Measurements from ENCODE around the gene AGXT.

Gene AGXT

DNA sequence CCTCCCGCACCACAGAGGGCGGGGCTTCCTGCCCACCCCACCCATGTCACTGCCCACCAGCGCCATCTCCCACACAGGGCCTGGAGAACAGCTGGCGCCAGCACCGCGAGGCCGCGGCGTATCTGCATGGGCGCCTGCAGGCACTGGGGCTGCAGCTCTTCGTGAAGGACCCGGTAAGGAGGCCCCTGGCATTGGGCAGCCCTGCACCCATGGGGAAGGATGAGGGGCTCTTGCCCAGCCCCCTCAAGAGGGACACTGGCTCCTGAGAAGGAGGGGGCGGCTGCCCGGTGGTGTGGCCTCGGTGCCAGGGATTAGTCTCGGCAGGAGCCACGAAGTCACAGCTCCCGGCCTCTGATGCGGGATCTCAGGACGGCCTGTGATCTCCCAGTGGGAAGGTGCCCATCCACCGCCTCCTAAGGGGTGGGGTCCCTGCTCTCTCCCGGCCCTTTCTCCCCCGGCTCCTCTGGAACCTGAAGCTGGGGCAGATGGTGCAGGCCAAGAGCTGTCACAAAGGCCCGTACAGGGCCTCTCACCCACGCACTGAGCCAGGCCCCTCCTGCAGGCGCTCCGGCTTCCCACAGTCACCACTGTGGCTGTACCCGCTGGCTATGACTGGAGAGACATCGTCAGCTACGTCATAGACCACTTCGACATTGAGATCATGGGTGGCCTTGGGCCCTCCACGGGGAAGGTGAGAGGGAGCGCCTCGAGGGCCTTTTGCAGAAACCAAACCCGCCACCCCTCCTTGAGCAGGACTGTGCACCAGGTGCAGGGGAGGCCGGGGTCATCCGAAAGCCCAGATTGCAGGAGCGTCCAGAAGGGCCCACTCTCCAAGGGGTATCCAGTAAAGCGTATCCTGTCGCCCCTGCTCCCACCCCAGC is 9.1 kb downstream of the AGXT start:
- DNase-seq (ENCODE audit: low spot score in 2 of 2), result no peak
- H3K27me3 ChIP-seq (ENCODE audit: low read depth), result peaks cover 5% of the 10 kb centered on the region
- no peaks in the 10 kb centered on the region for H3K9me3 ChIP-seq
- H3K4me1 ChIP-seq, result no peaks in the 10 kb centered on the region
- H3K36me3 ChIP-seq (replicated peaks), result no peaks in the 10 kb centered on the region
- H3K4me3 ChIP-seq, result no peak overlapping the region
- in situ Hi-C loops (cut with MboI; ENCODE audit: low sequenced_read_pairs), result no loop called here

GRCh38 chr2:240878341-240878936 is 9.8 kb downstream of the AGXT start:
- DNase-seq (ENCODE audit: low spot score in 2 of 2), result no peak
- H3K9me3 ChIP-seq, result no peaks in the 10 kb centered on the region
- no peaks in the 10 kb centered on the region for H3K4me1 ChIP-seq
- no peak overlapping the region for H3K4me3 ChIP-seq
- H3K27me3 ChIP-seq (ENCODE audit: low read depth), result peaks cover 11% of the 10 kb centered on the region
- no peaks in the 10 kb centered on the region for H3K36me3 ChIP-seq (replicated peaks)
- in situ Hi-C loops (cut with MboI; ENCODE audit: low sequenced_read_pairs), result no loop called here

- H3K9me3 ChIP-seq, result no peaks in the 10 kb centered on the region
- H3K4me1 ChIP-seq, result no peaks in the 10 kb centered on the region
- peaks cover 11% of the 10 kb centered on the region for H3K27me3 ChIP-seq (ENCODE audit: low read depth)
- no peak for DNase-seq (ENCODE audit: low spot score in 2 of 2)
- no peak overlapping the region for H3K4me3 ChIP-seq
- H3K36me3 ChIP-seq (replicated peaks), result no peaks in the 10 kb centered on the region
- in situ Hi-C loops (cut with MboI; ENCODE audit: low sequenced_read_pairs), result no loop called here
Measured at GRCh38 chr2:240879105-240879504, 10.5 kb downstream of the AGXT start.

DNA sequence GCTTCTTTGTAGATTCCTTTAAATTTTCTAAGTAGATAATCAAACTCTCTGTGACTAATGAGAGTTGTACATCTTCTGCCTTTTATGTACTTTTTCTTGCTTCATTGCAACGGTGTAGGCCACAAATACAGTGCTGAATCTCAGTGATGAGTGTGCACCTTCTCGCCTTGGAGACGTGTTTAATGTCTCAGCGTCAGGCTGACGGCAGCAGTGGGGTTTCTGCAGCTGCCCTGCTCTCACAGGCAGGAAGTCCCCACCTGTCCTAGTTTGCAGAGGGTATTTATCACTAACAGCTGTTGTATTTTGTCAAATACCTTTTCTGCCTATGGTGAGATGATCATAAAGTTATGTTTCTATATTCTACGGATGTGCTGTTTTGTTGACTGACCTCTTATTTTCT is 13.3 kb downstream of the AGXT start:
- Histone ChIP-seq H3K27me3 (ENCODE audit: low read depth) (peaks cover 11% of the 10 kb centered on the region), H3K4me1 (no peaks in the 10 kb centered on the region), H3K9me3 (no peaks in the 10 kb centered on the region), H3K36me3 (replicated peaks) (no peaks in the 10 kb centered on the region), H3K4me3 (no peak overlapping the region)
- no peak for DNase-seq (ENCODE audit: low spot score in 2 of 2)
- in situ Hi-C loops (cut with MboI; ENCODE audit: low sequenced_read_pairs), result no loop called here

- Histone ChIP-seq H3K4me3 (no peak overlapping the region), H3K9me3 (no peaks in the 10 kb centered on the region), H3K36me3 (replicated peaks) (no peaks in the 10 kb centered on the region), H3K27me3 (ENCODE audit: low read depth) (peaks cover 11% of the 10 kb centered on the region), H3K4me1 (no peaks in the 10 kb centered on the region)
- DNase-seq (ENCODE audit: low spot score in 2 of 2), result no peak
- in situ Hi-C loops (cut with MboI; ENCODE audit: low sequenced_read_pairs), result no loop called here
Measured at GRCh38 chr2:240884221-240884620, 15.6 kb downstream of the AGXT start.

GRCh38 chr2:240884745-240885144 is 16.1 kb downstream of the AGXT start:
- Histone ChIP-seq H3K36me3 (replicated peaks) (no peaks in the 10 kb centered on the region), H3K27me3 (ENCODE audit: low read depth) (peaks cover 11% of the 10 kb centered on the region), H3K9me3 (no peaks in the 10 kb centered on the region), H3K4me1 (no peaks in the 10 kb centered on the region), H3K4me3 (no peak overlapping the region)
- in situ Hi-C loops (cut with MboI; ENCODE audit: low sequenced_read_pairs), result no loop called here
- no peak for DNase-seq (ENCODE audit: low spot score in 2 of 2)

GRCh38 chr2:240885566-240885965 is 16.9 kb downstream of the AGXT start:
- Histone ChIP-seq H3K36me3 (replicated peaks) (no peaks in the 10 kb centered on the region), H3K9me3 (no peaks in the 10 kb centered on the region), H3K27me3 (ENCODE audit: low read depth) (peaks cover 11% of the 10 kb centered on the region), H3K4me3 (no peak overlapping the region), H3K4me1 (no peaks in the 10 kb centered on the region)
- DNase-seq (ENCODE audit: low spot score in 2 of 2), result no peak
- in situ Hi-C loops (cut with MboI; ENCODE audit: low sequenced_read_pairs), result no loop called here

DNA sequence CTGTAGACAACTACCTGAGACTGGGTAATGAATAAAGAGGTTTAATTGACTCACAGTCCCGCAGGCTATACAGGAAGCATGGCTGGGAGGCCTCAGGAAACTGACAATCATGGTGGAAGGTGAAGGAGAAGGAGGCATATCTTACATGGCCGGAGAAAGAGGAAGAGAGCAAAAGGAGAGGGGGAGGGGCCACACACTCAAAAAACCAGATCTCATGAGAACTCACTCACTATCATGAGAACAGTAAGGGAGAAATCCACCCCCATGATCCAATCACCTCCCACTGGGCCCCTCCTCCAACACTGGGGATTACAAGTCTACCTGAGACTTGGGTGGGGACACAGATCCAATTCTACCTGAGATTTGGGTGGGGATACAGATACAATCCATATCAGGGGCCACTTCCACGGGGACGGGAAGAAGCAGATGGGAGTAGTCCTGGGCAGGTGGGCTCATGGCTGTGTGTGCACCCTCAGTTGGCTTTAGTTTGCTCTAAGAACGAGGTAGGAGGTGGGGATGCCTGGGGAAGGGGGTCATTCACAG is 17.5 kb downstream of the AGXT start:
- in situ Hi-C loops (cut with MboI; ENCODE audit: low sequenced_read_pairs), result no loop called here
- no peaks in the 10 kb centered on the region for H3K36me3 ChIP-seq (replicated peaks)
- H3K4me1 ChIP-seq, result no peaks in the 10 kb centered on the region
- H3K4me3 ChIP-seq, result no peak overlapping the region
- H3K27me3 ChIP-seq (ENCODE audit: low read depth), result peaks cover 11% of the 10 kb centered on the region
- no peaks in the 10 kb centered on the region for H3K9me3 ChIP-seq
- no peak for DNase-seq (ENCODE audit: low spot score in 2 of 2)

DNA sequence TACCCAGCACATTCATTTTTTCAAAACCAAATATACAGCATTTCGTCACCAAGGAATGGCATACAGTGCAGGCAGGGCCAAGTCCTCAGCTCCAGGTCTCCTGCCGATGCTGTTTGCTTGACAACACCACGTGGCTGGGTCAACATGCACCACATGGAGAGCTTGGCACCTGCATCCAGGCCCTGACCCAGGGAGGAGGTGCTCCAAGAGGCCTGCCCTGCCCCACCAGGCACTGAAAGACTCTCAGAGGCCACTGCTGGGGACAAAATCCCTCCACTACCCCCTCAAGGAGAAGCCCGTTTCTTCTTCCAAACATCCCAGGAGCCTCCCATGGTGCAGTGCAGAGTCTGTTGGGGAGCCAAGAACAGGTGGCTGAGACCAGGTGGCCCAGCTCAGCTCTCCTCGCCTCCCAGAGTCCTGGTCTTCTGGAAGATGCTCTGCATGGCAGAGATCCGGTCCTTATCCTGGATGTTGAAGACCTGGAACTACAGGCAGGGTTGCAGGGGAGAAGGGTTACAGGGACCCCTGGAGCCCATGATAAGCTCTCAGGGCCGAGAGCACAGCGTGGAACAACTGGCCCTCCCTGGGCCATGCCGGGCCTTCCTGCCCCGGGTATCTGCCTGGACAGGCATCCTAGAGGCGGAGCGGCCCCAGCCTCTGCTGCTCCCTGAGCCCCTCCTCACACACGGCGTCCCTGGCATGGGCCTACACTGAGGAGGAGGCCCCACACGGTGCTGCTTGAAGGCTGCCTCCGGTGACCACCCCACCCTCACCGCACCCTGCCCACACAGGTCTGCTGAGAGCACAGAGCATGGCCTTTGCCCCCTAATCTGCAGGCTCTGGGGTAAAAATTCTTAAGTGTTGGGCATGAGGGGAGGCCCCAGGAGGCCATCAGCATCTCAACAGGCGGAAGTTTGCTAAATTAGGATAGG is 18.3 kb downstream of the AGXT start:
- in situ Hi-C loops (cut with MboI; ENCODE audit: low sequenced_read_pairs), result no loop called here
- Histone ChIP-seq H3K27me3 (ENCODE audit: low read depth) (peaks cover 11% of the 10 kb centered on the region), H3K4me3 (no peak overlapping the region), H3K36me3 (replicated peaks) (no peaks in the 10 kb centered on the region), H3K9me3 (no peaks in the 10 kb centered on the region), H3K4me1 (no peaks in the 10 kb centered on the region)
- no peak for DNase-seq (ENCODE audit: low spot score in 2 of 2)

DNA sequence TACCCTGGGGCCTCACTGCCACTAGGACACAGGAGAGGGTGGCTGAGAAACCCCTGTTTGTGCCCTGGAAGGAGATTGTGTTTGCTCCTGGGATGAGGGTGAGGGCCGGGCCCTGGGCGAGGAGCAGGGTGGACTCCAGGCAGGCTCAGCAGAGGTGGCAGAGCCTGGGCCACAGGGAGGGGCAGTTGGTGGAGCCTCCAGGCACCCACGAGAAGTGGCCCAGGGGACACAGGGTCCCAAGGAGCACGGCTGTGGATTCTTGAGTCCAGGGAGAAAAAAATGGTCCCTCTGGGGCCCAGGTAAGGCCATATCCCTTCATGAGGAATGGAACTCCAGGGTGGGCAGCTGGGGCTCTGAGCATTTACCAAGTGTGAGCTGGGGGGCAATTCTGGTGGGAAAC is 19.0 kb downstream of the AGXT start:
- H3K4me1 ChIP-seq, result no peaks in the 10 kb centered on the region
- no peak for DNase-seq (ENCODE audit: low spot score in 2 of 2)

GRCh38 chr2:240888130-240888889 is 19.7 kb downstream of the AGXT start:
- no peak for DNase-seq (ENCODE audit: low spot score in 2 of 2)
- Histone ChIP-seq H3K4me1 (no peaks in the 10 kb centered on the region), H3K36me3 (replicated peaks) (no peaks in the 10 kb centered on the region), H3K27me3 (ENCODE audit: low read depth) (no peaks in the 10 kb centered on the region), H3K9me3 (no peaks in the 10 kb centered on the region), H3K4me3 (no peak overlapping the region)
- in situ Hi-C loops (cut with MboI; ENCODE audit: low sequenced_read_pairs), result no loop called here

More for the DNA sequence above, 19.0 kb downstream of the AGXT start:
- in situ Hi-C loops (cut with MboI; ENCODE audit: low sequenced_read_pairs), result no loop called here
- Histone ChIP-seq H3K4me3 (no peak overlapping the region), H3K36me3 (replicated peaks) (no peaks in the 10 kb centered on the region), H3K9me3 (no peaks in the 10 kb centered on the region), H3K27me3 (ENCODE audit: low read depth) (peaks cover 7% of the 10 kb centered on the region; the same call in 1 of the 2 replicates)

DNA sequence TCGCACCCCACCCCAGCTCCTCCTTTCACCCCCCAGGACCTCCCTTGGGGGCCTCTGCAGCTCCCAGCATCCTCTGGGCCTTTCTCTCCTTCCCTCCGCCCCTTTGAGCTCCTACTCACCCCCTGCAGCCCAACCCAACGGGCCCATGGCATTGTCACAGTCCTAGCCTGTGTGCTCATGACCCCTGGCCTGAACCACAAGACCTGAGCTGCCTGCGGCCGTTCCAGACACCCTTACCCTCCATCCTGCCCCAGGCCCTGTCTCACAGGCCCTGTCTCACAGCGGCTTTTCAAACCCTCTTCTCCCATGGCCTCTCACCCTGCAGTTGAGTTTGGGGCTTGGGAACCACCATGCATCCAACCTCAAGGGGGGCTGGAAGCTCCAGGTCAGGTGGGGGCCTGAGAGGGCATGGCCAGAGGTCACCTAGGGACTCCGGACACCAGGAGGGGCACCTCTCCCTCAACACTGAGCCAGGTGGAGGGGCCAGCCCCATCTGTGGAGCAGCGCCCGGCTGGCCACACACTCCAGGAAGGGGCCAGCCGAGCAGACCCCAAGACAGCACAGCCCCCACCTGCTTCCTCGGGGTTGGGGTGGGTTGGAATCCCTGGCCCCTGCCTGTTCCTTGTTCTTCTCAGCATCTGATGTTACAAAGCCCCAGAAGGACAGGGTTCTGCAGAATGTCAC is 20.4 kb downstream of the AGXT start:
- Histone ChIP-seq H3K4me3 (no peak overlapping the region), H3K9me3 (no peaks in the 10 kb centered on the region), H3K4me1 (no peaks in the 10 kb centered on the region), H3K36me3 (replicated peaks) (no peaks in the 10 kb centered on the region), H3K27me3 (ENCODE audit: low read depth) (no peaks in the 10 kb centered on the region)
- no peak for DNase-seq (ENCODE audit: low spot score in 2 of 2)
- in situ Hi-C loops (cut with MboI; ENCODE audit: low sequenced_read_pairs), result no loop called here

All from HAP-1 (cell line).